ENCODE data around the gene RMI1.
"Not testable (repeated sequence)": the region's sequence is repeated elsewhere in the genome, so short reads cannot be mapped to it uniquely, and the experiment has no call there.

RMI1 gene

DNA sequence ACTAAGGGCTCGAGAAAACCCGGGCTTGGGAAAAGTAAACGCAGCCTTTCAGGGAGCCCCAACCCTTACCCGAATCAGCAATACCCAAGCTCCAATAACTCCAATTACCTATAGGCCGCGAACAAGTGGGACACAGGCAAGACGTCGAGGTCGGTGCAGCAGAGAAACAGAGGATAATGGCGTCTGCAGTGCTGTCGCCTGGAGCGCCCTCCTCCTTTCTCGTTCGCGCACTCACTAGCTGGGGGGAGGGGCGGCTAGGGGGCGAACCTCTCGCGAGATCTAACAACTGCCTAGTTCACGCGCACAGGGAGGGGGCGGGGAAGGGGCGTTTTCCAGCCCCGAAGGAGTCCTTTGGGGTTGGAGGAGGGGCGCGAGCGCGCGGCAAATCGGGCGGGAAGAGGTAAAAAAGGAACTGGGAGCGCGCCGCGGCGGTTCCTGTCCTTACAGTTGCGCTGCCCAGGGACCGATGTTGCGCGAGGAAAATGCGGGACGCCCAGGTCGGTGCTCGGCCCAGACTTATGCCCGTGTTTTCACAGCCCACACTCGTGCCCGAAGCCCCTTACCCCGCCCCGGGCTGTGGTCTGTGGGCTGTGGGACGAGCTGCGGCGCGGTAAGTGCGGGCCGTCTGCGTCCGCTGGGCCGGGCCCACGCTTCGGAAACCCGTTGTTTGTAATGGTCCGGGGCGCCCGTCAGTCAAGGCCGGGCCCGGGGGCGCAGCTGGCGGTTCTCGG lies at the start of gene RMI1:
Gene RMI1 (plus strand): TSS at position 411 of the 731 bp plus-strand sequence. CDS start 20,182 bp downstream, outside the sequence.
- Mint-ChIP-seq H3K9me3 (no peaks in the 10 kb centered on the region), H3K36me3 (ENCODE audit: low read depth) (peaks cover 48% of the 10 kb centered on the region), H3K4me3 (peak within 1 kb of the TSS; percentile 99), H3K4me1 (ENCODE audit: low read depth) (peaks cover 37% of the 10 kb centered on the region), H3K27me3 (ENCODE audit: low read depth) (no peaks in the 10 kb centered on the region), H3K27ac (peak within 1 kb of the TSS; percentile 100)
- DNase-seq (ENCODE audit: low spot score), result peak; percentile 95

DNA sequence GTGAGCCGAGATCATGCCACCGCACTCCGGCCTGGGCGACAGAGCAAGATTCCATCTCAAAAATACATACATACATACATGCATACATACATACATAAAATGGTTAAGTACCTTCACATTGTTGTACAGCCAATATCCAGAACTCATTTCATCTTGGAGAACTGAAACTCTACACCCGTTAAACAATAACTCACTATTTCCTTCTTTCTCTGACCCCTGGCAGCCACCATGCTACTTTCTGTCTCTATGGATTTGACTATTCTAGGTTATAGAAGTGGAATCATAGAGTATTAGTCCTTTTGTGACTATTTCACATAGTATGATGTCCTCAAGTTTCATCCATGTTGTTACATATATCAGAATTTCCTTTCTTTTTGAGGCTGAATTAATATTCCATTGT lies 49.7 kb upstream of the RMI1 start:
- H3K4me3 Mint-ChIP-seq, result no peak overlapping the region
- H3K9me3 Mint-ChIP-seq, result no peaks in the 10 kb centered on the region
- peaks cover 2% of the 10 kb centered on the region for H3K27me3 Mint-ChIP-seq (ENCODE audit: low read depth)
- no peak overlapping the region for H3K27ac Mint-ChIP-seq
- peaks cover 13% of the 10 kb centered on the region for H3K4me1 Mint-ChIP-seq (ENCODE audit: low read depth)
- no peaks in the 10 kb centered on the region for H3K36me3 Mint-ChIP-seq (ENCODE audit: low read depth)
- DNase-seq (ENCODE audit: low spot score), result no peak

DNA sequence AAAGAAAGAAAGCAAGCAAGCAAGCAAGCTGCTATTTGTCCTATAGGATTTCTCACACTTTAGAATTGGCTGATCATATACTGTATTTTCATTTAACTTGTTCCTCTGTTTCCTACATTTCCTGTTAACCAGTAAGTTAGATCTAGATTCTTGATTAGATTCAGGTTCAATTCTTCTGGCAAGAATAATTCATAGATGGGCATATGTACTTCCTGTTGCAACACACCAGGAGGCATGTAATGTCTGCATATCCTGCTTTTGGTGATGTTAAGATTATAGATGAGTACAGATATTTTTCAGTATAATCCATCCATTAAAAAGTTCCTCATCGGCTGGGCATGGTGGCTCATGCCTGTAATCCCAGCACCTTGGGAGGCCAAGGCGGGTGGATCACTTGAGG lies 48.6 kb upstream of the RMI1 start:
- no peak overlapping the region for H3K27ac Mint-ChIP-seq

DNA sequence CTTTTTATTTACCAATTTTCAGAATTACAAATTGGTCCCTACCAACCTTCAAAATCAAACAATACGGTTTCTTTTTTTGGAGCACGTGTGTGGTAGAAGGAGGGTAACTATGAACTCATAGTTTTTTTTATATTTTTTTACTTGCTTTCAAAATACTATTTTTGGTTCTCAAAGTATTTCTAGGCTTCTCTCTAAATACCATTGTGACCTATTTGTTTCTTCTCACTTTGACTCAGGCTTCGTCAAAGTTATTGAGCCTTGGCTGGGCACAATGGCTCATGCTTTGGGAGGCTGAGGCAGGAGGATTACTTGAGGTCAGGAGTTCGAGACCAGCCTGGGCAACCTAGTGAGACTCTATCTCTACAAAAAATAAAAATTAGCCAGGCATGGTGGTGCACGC lies 47.8 kb upstream of the RMI1 start:
- no peak overlapping the region for H3K27ac Mint-ChIP-seq
- peaks cover 1% of the 10 kb centered on the region for H3K36me3 Mint-ChIP-seq (ENCODE audit: low read depth)
- H3K9me3 Mint-ChIP-seq, result no peaks in the 10 kb centered on the region

More for the DNA sequence above, 48.6 kb upstream of the RMI1 start:
- peaks cover 13% of the 10 kb centered on the region for H3K4me1 Mint-ChIP-seq (ENCODE audit: low read depth)
- H3K27me3 Mint-ChIP-seq (ENCODE audit: low read depth), result peaks cover 2% of the 10 kb centered on the region
- H3K4me3 Mint-ChIP-seq, result peak overlapping the region; percentile 46
- no peaks in the 10 kb centered on the region for H3K36me3 Mint-ChIP-seq (ENCODE audit: low read depth)
- no peaks in the 10 kb centered on the region for H3K9me3 Mint-ChIP-seq
- no peak for DNase-seq (ENCODE audit: low spot score)

DNA sequence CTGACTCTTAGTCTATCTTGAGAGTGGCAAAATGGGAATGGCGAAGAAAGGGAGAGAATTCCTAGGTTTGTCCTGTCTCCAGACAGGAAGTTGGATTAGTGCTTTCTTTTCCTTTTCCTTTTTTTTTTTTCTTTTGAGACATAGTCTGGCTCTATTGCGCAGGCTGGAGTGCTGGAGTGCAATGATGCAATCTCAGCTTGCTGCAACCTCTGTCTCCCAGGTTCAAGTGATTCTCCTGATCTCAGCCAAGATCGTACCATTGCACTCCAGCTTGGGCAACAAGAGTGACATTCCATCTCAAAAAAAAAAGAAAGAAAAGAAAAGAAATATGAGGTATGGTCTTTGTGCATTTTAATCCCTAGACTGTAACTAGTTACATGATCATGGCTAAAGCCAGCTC lies 46.8 kb upstream of the RMI1 start:
- Mint-ChIP-seq H3K4me3 (no peak overlapping the region), H3K9me3 (no peaks in the 10 kb centered on the region), H3K27me3 (ENCODE audit: low read depth) (no peaks in the 10 kb centered on the region), H3K4me1 (ENCODE audit: low read depth) (peaks cover 18% of the 10 kb centered on the region), H3K36me3 (ENCODE audit: low read depth) (peaks cover 6% of the 10 kb centered on the region), H3K27ac (no peak overlapping the region)
- DNase-seq (ENCODE audit: low spot score), result no peak

More for the DNA sequence above, 47.8 kb upstream of the RMI1 start:
- no peak for DNase-seq (ENCODE audit: low spot score)
- Mint-ChIP-seq H3K4me1 (ENCODE audit: low read depth) (peaks cover 16% of the 10 kb centered on the region), H3K27me3 (ENCODE audit: low read depth) (peaks cover 1% of the 10 kb centered on the region), H3K4me3 (no peak overlapping the region)

DNA sequence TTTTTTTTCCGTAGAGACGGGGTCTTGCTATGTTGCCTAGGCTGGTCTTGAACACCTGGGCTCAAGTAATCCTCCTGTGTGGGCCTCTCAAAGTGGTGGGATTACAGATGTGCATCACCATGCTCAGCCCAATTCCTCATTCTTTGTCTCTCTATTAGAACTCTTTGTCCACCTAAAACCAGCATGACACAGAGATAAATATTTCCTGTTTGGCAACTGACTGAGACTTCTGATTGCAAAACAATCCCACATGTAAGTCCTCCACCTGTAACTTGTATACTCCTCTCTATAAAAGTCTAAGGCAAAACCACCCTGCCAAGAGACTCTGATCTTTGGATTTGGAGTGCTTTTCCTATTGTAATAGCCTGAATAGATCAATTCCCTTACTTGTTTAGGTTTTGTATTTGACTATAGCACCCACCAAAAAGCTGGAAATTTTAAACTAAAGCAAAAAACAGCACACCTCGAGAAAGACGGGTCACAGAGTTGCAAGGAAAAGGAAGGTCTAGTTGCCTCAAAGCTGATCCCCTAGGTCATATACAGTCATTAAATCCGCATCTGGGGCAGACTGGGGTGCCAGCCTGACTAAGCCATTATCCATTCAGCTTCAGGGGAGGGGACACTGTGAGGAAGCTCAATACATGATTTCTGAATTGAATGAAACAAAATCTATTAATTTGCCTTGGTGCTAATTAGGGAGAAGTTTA lies 45.9 kb upstream of the RMI1 start:
- Mint-ChIP-seq H3K9me3 (no peaks in the 10 kb centered on the region), H3K27ac (no peak overlapping the region), H3K36me3 (ENCODE audit: low read depth) (peaks cover 14% of the 10 kb centered on the region), H3K27me3 (ENCODE audit: low read depth) (no peaks in the 10 kb centered on the region), H3K4me1 (ENCODE audit: low read depth) (peaks cover 18% of the 10 kb centered on the region), H3K4me3 (no peak overlapping the region)
- no peak for DNase-seq (ENCODE audit: low spot score)

DNA sequence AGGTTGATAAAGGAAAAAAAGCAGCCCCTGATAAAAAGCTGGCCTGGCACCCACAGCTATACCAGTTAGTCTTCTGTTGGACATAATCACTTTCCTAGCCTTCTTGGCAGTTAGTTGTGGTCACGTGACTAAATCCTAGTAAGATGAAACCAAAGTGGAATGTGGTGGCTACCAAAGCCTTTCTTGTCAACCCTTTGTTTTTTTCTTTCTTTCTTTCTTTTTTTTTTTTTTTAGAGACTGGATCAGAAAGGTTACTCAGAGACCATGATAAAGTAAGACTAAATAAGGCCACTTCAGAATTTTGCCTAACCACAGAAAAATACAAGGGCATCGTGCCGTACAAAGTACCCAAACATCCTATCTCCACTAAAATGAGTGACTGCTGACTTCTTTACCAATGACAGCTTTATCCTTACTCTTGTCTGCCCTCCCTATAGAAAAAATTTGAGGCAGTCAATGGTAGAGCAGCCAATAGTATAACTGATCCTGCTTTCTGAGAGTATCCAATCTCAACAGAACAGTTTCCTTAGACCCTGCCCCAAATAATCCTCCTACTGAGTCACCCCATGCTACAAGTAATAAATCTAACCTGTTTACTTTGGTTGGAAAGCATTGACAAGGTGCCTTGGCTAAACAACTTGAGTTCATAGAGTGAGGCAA lies 45.2 kb upstream of the RMI1 start:
- Mint-ChIP-seq H3K27ac (no peak overlapping the region), H3K4me1 (ENCODE audit: low read depth) (peaks cover 18% of the 10 kb centered on the region), H3K36me3 (ENCODE audit: low read depth) (peaks cover 14% of the 10 kb centered on the region), H3K9me3 (no peaks in the 10 kb centered on the region), H3K4me3 (no peak overlapping the region), H3K27me3 (ENCODE audit: low read depth) (no peaks in the 10 kb centered on the region)
- DNase-seq (ENCODE audit: low spot score), result no peak

DNA sequence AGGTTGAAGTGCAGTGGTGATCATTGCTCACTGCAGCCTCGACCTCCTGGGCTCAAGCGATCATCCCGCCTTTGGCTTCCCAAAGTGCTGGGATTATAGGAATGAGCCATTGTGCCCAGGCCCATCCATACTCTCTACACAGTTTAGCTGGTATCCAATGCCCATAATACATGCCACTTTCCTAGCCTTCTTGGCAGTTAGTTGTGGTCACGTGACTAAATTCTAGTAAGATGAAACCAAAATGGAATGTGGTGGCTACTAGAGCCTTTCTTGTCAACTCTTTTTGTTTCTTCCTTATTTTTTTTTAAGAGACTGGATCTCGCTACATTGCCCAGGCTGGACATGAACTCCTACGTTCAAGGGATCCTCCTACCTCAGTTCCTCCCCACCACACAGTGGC lies 44.1 kb upstream of the RMI1 start:
- H3K4me3 Mint-ChIP-seq, result no peak overlapping the region
- H3K36me3 Mint-ChIP-seq (ENCODE audit: low read depth), result peaks cover 19% of the 10 kb centered on the region
- no peaks in the 10 kb centered on the region for H3K9me3 Mint-ChIP-seq
- no peak for DNase-seq (ENCODE audit: low spot score)
- no peak overlapping the region for H3K27ac Mint-ChIP-seq
- H3K4me1 Mint-ChIP-seq (ENCODE audit: low read depth), result peaks cover 12% of the 10 kb centered on the region
- H3K27me3 Mint-ChIP-seq (ENCODE audit: low read depth), result no peaks in the 10 kb centered on the region

DNA sequence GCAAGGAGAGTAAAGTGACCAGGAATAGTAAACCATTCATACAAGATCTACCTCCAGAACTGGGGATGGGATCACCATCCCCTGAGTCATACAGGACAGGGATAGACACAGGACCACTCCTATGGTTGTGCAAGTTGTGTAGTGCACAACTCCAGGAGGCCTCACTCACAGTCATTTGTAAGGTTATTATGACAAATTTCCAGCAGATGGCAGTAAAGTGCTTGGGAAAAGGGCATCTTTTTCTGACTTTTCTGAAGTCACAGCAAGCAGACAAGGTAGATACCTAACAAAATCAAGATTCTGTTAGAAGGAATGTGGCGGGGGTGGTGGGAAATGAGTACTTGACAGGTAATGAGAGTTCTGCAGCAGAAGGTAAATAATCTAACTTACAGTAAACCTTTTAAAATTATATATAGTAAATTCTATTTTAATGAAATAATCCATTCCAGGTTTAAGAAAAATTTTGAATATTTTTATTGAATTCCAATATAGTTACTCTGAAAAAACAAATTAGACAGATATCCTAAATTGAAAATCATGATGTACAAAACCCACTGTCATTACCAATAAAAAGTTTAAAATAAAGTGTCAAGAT lies 42.6 kb upstream of the RMI1 start:
- Mint-ChIP-seq H3K36me3 (ENCODE audit: low read depth) (peaks cover 29% of the 10 kb centered on the region), H3K4me1 (ENCODE audit: low read depth) (peaks cover 4% of the 10 kb centered on the region), H3K27ac (no peak overlapping the region), H3K27me3 (ENCODE audit: low read depth) (no peaks in the 10 kb centered on the region), H3K4me3 (no peak overlapping the region), H3K9me3 (no peaks in the 10 kb centered on the region)
- DNase-seq (ENCODE audit: low spot score), result peak; percentile 24

DNA sequence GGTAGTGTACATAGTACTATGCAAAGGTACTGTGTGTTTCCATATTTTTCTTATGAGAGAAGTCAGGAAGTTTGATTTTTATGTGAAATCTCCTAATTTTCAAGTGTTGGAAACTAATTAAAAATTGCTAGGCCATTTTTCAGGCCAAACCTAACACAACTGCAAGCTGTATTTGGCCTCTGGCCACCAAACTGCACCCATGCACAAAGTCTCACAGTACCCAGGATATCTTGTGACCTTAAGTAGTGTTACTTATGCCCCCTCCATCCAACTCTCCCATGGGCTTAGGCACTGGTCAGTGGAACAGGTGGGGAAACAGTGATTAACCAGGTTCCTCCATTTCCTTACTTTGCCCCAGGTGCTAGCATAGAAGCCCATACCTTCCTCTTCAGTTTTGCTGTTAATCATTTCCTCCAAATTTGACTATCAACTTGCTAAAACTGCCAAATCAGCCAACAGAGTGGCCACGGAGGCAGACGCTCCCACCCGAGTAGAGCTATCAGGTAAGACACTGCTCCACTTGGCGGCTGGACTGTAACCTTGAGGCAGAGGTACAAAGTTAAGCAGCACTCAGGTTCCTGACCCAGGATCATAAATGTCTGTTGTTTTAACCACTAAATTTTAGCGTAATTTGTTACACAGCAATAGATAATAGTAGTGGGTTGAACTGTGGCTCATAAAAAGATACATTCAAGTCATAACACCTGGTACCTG lies 39.9 kb upstream of the RMI1 start:
- Mint-ChIP-seq H3K36me3 (ENCODE audit: low read depth) (peaks cover 41% of the 10 kb centered on the region), H3K4me3 (no peak overlapping the region), H3K27ac (no peak overlapping the region), H3K4me1 (ENCODE audit: low read depth) (peaks cover 4% of the 10 kb centered on the region), H3K9me3 (no peaks in the 10 kb centered on the region), H3K27me3 (ENCODE audit: low read depth) (no peaks in the 10 kb centered on the region)
- DNase-seq (ENCODE audit: low spot score), result no peak

DNA sequence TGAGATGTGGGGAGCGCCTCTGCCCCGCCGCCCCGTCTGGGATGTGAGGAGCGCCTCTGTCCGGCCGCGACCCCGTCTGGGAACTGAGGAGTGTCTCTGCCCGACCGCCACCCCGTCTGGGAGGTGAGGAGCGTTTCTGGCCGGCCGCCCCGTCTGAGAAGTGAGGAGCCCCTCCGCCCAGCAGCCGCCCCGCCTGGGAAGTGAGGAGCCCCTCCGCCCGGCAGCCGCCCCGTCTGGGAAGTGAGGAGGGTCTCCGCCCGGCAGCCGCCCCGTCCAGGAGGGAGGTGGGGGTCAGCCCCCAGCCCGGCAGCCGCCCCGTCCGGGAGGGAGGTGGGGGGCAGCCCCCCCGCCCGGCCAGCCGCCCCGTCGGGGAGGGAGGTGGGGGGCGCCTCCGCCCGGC lies 32.5 kb upstream of the RMI1 start:
- H3K27ac Mint-ChIP-seq; H3K4me1 Mint-ChIP-seq (ENCODE audit: low read depth); H3K27me3 Mint-ChIP-seq (ENCODE audit: low read depth); H3K9me3 Mint-ChIP-seq; DNase-seq (ENCODE audit: low spot score); H3K4me3 Mint-ChIP-seq: not testable (repeated sequence)
- peaks cover 31% of the 10 kb centered on the region for H3K36me3 Mint-ChIP-seq (ENCODE audit: low read depth)

DNA sequence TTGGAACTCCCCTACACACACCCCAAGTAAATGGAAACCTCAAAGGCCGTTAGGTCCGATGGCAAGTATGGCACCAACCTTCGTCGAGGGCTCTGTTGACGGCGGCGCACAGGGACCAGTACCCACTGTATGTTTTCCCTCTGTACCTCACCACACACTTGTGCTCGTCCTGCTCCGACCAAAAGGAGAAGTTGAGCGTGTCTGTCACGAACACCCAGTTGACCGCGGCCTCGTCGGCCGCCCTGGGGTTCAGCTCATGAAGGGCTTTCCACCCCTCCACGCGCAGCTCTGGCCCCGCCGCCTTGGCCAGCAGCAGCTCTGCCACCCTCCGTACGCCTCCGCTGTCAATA lies 24.5 kb upstream of the RMI1 start:
- Mint-ChIP-seq H3K9me3 (no peaks in the 10 kb centered on the region), H3K4me1 (ENCODE audit: low read depth) (peaks cover 13% of the 10 kb centered on the region), H3K27me3 (ENCODE audit: low read depth) (no peaks in the 10 kb centered on the region), H3K36me3 (ENCODE audit: low read depth) (peaks cover 11% of the 10 kb centered on the region), H3K4me3 (peak overlapping the region; percentile 98), H3K27ac (peak overlapping the region; percentile 96)
- DNase-seq (ENCODE audit: low spot score), result peak; percentile 29

DNA sequence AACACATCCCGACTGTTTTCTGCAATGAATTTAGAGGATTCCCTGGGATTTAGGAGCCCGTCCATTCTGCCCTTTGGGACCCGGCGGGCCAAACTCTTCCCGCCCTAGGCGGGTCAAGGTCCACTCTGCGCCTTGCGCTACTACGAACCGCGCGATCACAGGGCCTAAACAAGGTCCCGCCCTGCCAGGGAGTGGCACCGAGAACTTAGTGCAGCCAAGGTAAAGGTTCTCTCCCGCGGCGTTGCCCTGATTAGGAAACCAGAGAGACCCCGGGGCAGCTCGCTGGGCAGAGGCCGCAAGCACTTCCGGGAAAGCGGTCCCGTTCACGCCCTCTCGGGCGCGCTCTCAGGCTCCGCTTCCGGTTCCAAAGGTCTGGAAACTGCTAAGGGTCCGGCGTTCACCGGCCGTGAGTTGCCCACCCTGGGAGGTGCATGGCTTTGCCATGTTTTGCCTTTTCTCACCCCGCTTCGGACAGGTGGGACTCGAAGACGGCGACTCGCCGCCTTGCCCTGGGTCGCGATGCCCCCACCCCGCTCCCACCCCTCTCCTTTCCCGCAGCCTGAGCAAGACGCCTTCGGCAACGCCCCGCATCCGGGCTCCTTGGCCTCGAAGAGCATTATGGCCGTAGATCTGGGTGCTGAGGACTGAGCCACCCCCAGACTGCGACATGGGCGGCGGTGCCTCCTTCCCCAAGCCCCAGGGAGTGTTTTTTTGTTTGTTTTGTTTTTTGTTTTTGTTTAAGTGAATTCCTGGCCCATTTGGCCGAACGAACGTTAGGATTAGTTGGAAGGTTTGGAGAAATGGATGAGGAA lies 24.0 kb upstream of the RMI1 start:
- H3K4me3 Mint-ChIP-seq, result peak overlapping the region; percentile 98
- peaks cover 11% of the 10 kb centered on the region for H3K36me3 Mint-ChIP-seq (ENCODE audit: low read depth)
- DNase-seq (ENCODE audit: low spot score), result peak; percentile 72
- H3K4me1 Mint-ChIP-seq (ENCODE audit: low read depth), result peaks cover 13% of the 10 kb centered on the region
- H3K27ac Mint-ChIP-seq, result peak overlapping the region; percentile 96
- no peaks in the 10 kb centered on the region for H3K9me3 Mint-ChIP-seq
- H3K27me3 Mint-ChIP-seq (ENCODE audit: low read depth), result no peaks in the 10 kb centered on the region
